Thoracic aorta (tissue), 2 donors: ENCODE results near the gene RPL27A. TPM values are rescaled to one million over a fixed set of nuclear protein-coding genes. Genes with fewer than 3 reads are reported as not detected.

Experiments used
- ATAC-seq: fragments of 150-250 bp; one replicate; pipeline ENCODE4 v1.8.0; 2017; ENCODE audit warnings: low read depth; ENCODE audit not compliant: insufficient number of reproducible peaks, low FRiP score
- DNase-seq: peaks from one replicate; pipeline ENCODE4 v3.0.0-alpha.2; 2020; ENCODE audit warnings: low spot score
- H3K27ac ChIP-seq, 2 donors: fragments of 200-600 bp; sonication (generic); 1 replicate in 1 of 2; 2 replicates in 1 of 2; pipeline ENCODE4 v1.5.1; 2016; ENCODE audit warnings: mild to moderate bottlenecking in 2 of 2, moderate library complexity in 2 of 2
- H3K27me3 ChIP-seq: fragments of 200-600 bp; sonication (generic); replicated peaks from 2 replicates; pipeline ENCODE4 v1.6.0; 2016; ENCODE audit warnings: mild to moderate bottlenecking; ENCODE audit not compliant: insufficient read depth
- H3K36me3 ChIP-seq: fragments of 200-600 bp; sonication (generic); one replicate; pipeline ENCODE4 v1.5.1; 2016
- H3K4me1 ChIP-seq, 2 donors: fragments of 200-600 bp; sonication (generic); 1 replicate in 1 of 2; 2 replicates in 1 of 2; pipeline versions ENCODE4 v1.5.1 to v1.6.0; 2016; ENCODE audit warnings: low read depth in 2 of 2, mild to moderate bottlenecking in 1 of 2; ENCODE audit not compliant: control insufficient read depth in 1 of 2
- H3K4me3 ChIP-seq: fragments of 200-600 bp; sonication (generic); 2 replicates; pipeline ENCODE4 v1.5.1; 2016; ENCODE audit warnings: mild to moderate bottlenecking
- H3K9me3 ChIP-seq: fragments of 200-600 bp; sonication (generic); 2 replicates; pipeline ENCODE4 v1.5.1; 2016
- total RNA-seq, 2 donors: library from RNA; depleted of rRNA; stranded (reverse); fragments of >200 nt; gene quantifications; one replicate each; pipeline versions ENCODE4 v1.1.0 to v1.2.3, GENCODE V29; 2016
- TF ChIP-seq, protein P1 (sequence below): fragments of 200-600 bp; sonication (generic); IDR thresholded peaks from one replicate; pipeline ENCODE4 v1.5.1; 2019; ENCODE audit warnings: antibody characterized with exemption

The RPL27A gene
- total RNA-seq, 2 donors from 2014 or later = 537 to 617 TPM

- H3K36me3 ChIP-seq = peaks cover 48% of the 10 kb centered on the region
Measured at GRCh38 chr11:8640267-8640906, 42.2 kb upstream of the RPL27A start.

GRCh38 chr11:8641332-8641731 lies 41.3 kb upstream of the RPL27A start:
- Histone ChIP-seq H3K36me3 (peaks cover 38% of the 10 kb centered on the region), H3K9me3 (no peaks in the 10 kb centered on the region), H3K4me3 (no peak overlapping the region), H3K27me3 (no peaks in the 10 kb centered on the region), H3K27ac (no peak overlapping the region), H3K4me1 (no peaks in the 10 kb centered on the region)
- ATAC-seq = no peak
- no peak for DNase-seq
- TF ChIP-seq, protein P1, sequence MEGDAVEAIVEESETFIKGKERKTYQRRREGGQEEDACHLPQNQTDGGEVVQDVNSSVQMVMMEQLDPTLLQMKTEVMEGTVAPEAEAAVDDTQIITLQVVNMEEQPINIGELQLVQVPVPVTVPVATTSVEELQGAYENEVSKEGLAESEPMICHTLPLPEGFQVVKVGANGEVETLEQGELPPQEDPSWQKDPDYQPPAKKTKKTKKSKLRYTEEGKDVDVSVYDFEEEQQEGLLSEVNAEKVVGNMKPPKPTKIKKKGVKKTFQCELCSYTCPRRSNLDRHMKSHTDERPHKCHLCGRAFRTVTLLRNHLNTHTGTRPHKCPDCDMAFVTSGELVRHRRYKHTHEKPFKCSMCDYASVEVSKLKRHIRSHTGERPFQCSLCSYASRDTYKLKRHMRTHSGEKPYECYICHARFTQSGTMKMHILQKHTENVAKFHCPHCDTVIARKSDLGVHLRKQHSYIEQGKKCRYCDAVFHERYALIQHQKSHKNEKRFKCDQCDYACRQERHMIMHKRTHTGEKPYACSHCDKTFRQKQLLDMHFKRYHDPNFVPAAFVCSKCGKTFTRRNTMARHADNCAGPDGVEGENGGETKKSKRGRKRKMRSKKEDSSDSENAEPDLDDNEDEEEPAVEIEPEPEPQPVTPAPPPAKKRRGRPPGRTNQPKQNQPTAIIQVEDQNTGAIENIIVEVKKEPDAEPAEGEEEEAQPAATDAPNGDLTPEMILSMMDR = no peak

More at GRCh38 chr11:8640267-8640906, 42.2 kb upstream of the RPL27A start:
- Histone ChIP-seq H3K9me3 (no peaks in the 10 kb centered on the region), H3K27me3 (no peaks in the 10 kb centered on the region), H3K27ac (no peak overlapping the region), H3K4me3 (no peak overlapping the region), H3K4me1 (no peaks in the 10 kb centered on the region)
- ATAC-seq (no peak), DNase-seq (no peak)
- TF ChIP-seq, protein P1 = no peak

GRCh38 chr11:8642196-8642841 lies 40.3 kb upstream of the RPL27A start:
- no peaks in the 10 kb centered on the region for H3K4me1 ChIP-seq
- H3K27ac ChIP-seq = no peak overlapping the region
- no peak for ATAC-seq
- no peak overlapping the region for H3K4me3 ChIP-seq
- TF ChIP-seq, protein P1 = no peak
- no peaks in the 10 kb centered on the region for H3K27me3 ChIP-seq
- no peak for DNase-seq
- peaks cover 34% of the 10 kb centered on the region for H3K36me3 ChIP-seq
- no peaks in the 10 kb centered on the region for H3K9me3 ChIP-seq

GRCh38 chr11:8646873-8647272 lies 35.7 kb upstream of the RPL27A start:
- no peaks in the 10 kb centered on the region for H3K4me1 ChIP-seq
- DNase-seq (no peak), ATAC-seq (no peak)
- H3K9me3 ChIP-seq = no peaks in the 10 kb centered on the region
- no peak overlapping the region for H3K27ac ChIP-seq
- TF ChIP-seq, protein P1 = no peak
- no peak overlapping the region for H3K4me3 ChIP-seq
- H3K36me3 ChIP-seq = peaks cover 33% of the 10 kb centered on the region
- no peaks in the 10 kb centered on the region for H3K27me3 ChIP-seq

- Histone ChIP-seq H3K27me3 (no peaks in the 10 kb centered on the region), H3K9me3 (no peaks in the 10 kb centered on the region), H3K27ac (no peak overlapping the region), H3K4me1 (no peaks in the 10 kb centered on the region), H3K4me3 (no peak overlapping the region), H3K36me3 (peaks cover 22% of the 10 kb centered on the region)
- TF ChIP-seq, protein P1 = no peak
- ATAC-seq (no peak), DNase-seq (no peak)
Measured at GRCh38 chr11:8649361-8649760, 33.2 kb upstream of the RPL27A start.
